Cardiac septum (tissue), 1 donor: Measurements from ENCODE around the gene GARIN1A. TPM values are rescaled to one million over a fixed set of nuclear protein-coding genes. Genes with fewer than 3 reads are reported as not detected.
"Not testable (repeated sequence)": the region's sequence is repeated elsewhere in the genome, so short reads cannot be mapped to it uniquely, and the experiment has no call there.

Experiments
- DNase-seq: peaks from one replicate; pipeline ENCODE4 v3.0.0-alpha.2; 2020; ENCODE audit warnings: low spot score
- intact Hi-C: fragments of 100-400 bp; cut with DNase I; formaldehyde crosslinking; loops from one replicate; pipeline ENCODE4 v1.14.0; 2022
- long read RNA-seq: library from polyadenylated mRNA; unstranded; transcript quantifications from one replicate; pipeline ENCODE4 v2.0.0, GENCODE V29; 2021
- total RNA-seq: library from RNA; stranded (reverse); fragmentation: NEBNext Ultra II Directional; extraction: Animal tissue kit (Norgen Biotek cat#: 25700); gene quantifications from one replicate; pipeline ENCODE4 v1.2.1, GENCODE V29; 2021
- donor health status: DM: no; HTN: no; CAD: no.

Gene GARIN1A
- 2.4 TPM for total RNA-seq
- long read RNA-seq: 0 reads

DNA sequence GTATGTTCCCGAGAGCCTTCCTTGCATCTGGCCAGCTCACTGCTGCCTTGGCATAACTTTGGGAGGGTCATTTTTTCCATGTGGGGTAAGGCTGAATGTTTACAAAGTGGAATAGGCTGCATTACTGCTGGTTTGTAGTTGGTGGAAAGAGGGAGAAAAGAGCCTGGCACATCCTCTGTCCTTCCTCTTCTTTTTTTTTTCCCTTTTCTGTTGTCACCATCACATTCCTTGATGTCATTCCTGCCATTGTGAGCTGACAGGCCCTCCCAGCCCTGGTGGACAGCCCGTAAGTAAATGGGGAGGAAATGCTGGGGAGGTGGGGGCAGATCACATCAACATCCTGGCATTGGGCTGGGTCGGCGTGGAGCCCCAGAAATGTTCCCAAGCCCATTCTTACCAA, at the start of gene GARIN1A:
Gene GARIN1A, plus strand, starts transcription at position 301 of the 400 bp plus-strand sequence. CDS start 106 bp downstream, outside the sequence.
- DNase-seq: peak; percentile 27
- intact Hi-C loops: no loop called here

DNA sequence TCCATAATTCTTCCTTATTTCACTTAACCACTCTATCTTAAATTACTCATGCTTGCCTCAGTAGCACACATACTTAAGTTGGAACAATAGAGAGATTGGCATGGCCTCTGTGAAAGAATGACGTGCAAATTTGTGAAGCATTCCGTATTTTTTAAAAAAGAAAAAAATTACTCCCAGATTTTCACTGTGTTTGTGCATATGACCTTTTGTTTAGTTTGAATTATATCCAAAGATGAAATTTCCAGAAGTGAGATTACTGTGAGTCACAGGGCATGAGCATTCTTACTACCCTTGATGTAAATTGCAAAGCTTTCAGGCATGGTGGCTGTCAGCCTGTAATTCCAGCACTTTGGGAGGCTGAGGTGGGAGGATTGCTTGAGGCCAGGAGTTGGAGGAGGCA, 45.0 kb upstream of the GARIN1A start:
- intact Hi-C loops: not testable (repeated sequence)

DNA sequence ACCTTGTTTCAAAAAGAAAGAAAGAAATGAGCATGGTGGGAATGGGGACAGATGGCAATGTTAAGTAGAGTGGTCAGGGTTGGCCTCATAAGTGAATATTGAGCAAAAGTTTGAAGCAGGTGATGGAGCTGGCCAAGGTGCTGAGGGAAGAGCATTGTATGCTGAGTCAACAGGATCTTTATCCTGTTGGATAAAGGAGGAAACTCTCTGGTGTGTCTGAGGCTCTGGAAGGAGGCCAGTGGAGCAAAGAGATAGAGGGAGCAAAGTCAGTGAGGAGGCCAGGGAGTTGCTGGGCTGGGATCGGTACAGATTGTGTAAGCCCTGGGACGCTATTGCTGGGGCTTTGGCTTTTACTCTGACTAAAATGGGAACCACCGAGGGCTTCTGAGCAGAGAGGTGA, 38.2 kb upstream of the GARIN1A start:
- intact Hi-C loops, DNase-seq: not testable (repeated sequence)

More for the DNA sequence above, 45.0 kb upstream of the GARIN1A start:
- not testable (repeated sequence) for DNase-seq

DNA sequence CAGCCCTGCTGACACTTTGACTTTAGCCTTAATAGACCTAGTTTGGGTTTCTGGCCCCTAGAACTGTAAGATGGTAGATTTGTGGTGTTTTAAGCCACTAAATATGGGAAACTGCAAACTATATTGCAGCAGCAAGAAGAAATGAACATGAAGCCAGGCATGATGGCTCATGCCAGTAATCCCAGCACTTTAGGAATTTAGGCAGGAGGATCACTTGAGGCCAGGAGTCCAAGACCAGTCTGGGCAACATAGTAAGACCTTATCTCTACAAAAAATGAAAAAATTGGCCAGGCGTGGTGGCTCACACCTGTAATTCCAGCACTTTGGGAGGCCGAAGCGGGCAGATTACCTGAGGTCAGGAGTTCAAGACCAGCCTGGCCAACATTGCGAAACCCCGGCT, 26.9 kb upstream of the GARIN1A start:
- intact Hi-C loops, DNase-seq: not testable (repeated sequence)

DNA sequence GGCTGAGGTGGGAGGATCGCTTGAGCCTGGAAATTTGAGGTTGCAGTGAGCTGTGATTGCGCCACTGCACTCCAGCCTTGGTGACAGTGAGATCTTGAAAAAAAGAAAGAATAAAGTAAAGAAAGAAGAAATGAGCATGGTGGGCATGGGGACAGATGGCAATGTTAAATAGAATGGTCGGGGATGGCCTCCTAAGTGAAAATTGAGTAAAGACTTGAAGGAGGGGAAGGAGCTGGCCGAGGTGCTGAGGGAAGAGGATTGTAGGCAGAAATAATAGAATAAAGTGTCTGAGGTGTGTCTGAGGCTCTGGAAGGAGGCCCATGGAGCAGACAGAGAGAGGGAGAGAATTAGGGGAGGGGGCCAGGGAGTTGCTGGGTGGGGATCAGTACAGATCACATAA, 26.2 kb upstream of the GARIN1A start:
- intact Hi-C loops: not testable (repeated sequence)

DNA sequence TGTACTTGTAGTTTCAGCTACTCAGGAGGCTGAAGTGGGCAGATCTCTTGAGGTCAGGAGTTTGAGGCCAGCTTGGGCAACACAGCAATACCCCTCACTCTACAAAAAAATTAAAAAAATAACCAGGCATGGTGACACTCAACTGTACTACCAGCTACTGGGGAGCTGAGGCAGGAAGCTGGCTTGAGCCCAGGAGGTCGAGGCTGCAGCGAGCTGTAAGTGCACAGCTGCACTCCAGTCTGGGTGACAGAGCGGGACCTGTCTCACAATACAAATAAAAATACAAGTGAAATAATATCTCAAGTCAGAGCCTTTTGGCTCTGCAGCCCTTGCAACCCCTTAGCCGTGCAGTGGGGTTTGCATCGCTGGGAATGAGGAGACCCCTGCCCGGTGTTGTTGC, 25.2 kb upstream of the GARIN1A start:
- DNase-seq, intact Hi-C loops: not testable (repeated sequence)

More for the DNA sequence above, 26.2 kb upstream of the GARIN1A start:
- not testable (repeated sequence) for DNase-seq

DNA sequence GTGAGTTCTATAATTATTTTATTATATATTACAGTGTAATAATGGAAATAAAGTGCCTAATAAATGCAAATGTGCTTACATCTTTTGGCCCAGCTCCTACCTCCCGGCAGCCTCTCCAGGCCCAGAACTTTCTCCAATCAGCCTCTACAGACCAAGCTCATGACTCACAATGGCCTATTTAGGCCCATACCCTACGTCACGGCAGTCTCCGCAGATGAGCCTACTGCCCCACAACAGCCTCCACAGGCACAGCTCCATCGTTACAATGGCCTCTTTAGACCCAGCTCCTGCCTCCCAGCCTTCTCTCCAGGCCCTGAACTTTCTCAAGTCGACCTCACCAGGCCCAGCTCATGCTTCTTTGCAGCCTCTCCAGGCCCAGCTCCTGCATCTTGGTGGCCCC, 21.0 kb upstream of the GARIN1A start:
- DNase-seq, intact Hi-C loops: not testable (repeated sequence)

DNA sequence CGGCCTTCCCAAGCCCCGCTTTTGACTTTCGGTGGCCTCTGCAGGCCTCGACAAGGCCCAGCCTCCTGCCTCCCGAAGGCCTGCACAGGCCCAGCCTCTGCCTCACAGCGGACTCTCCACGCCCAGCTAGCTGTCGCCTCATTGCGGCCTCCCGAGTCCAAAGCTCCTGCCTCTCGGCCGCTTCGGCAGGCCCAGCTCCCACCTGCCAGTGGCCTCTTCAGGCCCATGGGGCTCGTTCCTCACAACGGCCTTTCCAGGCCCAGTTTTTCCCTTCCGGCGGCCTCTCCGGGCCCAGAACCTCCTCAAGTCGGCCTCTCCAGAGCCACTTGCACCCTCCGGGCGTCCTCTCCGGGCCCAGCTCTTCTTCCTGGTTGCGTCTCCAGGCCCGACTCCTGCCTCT, 19.5 kb upstream of the GARIN1A start:
- DNase-seq, intact Hi-C loops: not testable (repeated sequence)

DNA sequence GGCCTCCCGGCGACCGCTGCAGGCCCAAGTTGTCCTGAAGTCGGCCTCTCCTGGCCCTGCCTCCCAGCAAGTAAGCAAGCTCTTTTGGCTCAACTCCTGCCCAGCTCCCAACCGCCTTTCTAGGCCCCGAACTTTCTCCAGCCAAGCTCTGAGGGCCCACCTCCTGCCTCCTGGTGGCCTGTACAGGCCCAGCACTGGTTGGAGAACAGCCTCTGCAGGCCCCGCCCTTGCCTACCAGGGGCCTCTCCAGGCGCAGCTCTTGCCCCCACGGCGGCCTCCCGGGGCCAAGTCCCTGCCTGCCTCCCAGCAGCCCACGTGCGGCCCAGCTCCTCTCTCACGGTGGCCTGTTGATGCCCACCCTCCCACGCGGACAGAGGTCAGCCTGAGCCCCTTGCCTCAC, 18.9 kb upstream of the GARIN1A start:
- DNase-seq, intact Hi-C loops: not testable (repeated sequence)

DNA sequence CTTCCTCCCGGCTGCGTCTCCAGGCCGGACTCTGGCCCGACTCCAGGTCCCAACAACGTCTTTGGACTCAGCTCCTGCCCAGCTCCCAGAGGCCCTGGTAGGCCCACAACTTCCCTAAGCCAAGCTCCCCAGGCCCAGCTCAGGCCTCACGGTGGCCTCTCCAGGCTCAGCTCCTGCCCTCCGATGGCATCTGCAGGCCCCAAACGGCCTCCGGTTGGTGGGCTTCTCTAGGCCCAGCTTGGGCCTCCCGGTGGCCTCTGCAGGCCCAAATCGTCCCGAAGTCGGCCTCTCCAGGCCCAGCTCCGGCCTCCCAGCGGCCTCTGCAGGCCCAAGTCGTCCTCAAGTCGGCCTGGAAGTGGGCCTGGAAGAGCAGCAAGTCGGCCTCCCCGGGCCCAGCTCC, 18.0 kb upstream of the GARIN1A start:
- DNase-seq, intact Hi-C loops: not testable (repeated sequence)

DNA sequence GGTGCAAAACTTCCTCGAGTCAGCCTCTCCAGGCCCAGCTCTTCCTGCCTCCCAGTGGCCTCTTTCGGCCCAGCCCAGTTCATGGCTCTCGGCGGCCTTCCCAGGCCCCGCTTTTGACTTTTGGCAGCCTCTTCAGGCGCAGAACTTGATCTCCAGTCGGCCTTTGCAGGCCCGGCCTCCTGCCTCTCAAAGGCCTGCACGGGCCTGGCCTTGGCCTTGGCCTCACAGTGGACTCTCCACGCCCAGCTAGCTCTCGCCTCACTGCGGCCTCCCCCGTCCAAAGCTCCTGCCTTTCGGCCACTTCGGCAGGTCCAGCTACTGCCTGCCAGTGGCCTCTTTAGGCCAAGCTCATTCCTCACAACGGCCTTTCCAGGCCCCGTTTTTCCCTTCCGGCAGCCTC, 17.6 kb upstream of the GARIN1A start:
- DNase-seq, intact Hi-C loops: not testable (repeated sequence)

DNA sequence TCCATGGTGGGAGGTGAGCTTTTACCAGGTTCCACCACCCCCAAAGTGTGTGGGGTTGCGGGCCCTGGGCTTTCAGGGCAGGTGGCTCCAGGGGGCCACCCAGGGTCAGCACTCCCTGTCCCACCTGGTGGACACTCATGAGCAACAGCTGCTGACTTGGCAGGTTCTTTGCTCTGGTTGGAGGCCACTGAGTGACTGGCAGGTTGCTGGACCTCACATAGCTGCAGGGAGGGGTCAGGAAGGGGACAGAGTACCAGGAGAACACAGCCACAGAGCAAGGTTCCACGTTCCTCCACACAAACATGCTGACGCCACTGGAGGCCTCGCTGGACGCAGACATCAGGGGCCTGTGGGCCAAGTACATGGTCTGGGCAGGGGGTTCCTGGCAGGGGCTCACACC, 13.7 kb upstream of the GARIN1A start:
- DNase-seq, intact Hi-C loops: not testable (repeated sequence)

DNA sequence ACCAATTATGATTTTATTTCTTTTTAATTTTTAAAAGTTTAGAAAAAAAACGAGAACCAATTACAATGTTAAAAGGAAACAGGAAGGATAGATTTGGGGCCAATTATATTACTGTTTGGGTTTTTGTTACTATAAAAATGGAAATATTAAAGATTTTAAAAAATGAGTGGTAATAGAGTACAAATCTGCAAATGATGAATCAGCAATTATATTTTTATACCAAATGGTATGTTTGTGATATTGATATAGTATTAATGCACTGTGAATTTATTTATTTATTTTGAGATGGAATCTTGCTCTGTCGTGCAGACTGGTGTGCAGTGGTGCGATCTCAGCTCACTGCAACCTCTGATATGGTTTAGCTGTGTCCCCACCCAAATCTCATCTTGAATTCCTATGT, 11.5 kb upstream of the GARIN1A start:
- DNase-seq: no peak
- intact Hi-C loops: no loop called here

DNA sequence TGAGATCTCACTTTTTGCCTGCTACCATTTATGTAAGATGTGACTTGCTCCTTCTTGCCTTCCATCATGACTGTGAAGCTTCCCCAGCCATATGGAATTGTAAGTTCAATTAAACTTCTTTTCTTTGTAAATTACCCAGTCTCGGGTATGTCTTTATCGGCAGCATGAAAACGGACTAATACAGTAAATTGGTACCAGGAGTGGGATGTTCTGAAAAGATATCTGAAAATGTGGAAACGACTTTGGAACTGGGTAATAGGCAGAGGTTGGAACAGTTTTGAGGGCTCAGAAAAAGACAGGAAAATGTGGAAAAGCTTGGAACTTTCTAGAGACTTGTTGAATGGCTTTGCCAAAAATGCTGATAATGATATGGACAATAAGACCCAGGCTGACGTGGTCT, 10.6 kb upstream of the GARIN1A start:
- intact Hi-C loops: no loop called here
- no peak for DNase-seq

DNA sequence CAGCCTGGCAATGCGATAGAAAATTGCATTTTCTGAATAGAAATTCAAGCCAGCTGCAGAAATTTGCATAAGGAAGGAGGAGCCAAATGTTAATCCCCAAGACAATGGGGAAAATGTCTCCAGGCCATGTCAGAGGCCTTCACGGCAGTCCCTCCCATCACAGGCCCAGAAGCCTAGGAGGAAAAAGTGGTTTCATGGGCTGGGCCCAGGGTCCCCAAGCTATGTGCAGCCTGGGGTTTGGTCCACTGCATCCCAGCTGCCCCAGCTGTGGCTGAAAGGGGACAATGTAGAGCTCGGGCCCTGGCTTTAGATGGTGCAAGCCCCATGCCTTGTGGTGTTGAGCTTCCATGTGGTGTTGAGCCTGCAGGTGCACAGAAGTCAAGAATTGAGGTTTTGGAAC, 10.0 kb upstream of the GARIN1A start:
- intact Hi-C loops: no loop called here

DNA sequence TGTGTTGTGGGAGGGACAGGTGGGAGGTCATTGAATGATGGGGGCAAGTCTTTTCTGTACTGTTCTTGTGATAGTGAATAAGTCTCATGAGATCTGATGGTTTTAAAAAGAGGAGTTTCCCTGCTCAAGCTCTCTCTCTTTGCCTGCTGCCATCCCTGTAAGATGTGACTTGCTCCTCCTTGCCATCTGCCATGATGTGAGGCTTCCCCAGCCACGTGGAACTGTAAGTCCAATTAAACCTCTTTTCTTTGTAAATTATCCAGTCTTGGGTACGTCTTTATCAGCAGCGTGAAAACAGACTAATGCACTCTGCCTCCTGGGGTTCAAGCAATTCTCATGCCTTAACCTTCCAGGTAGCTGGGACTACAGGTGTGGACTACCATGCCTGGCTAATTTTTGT, 8.9 kb upstream of the GARIN1A start:
- DNase-seq, intact Hi-C loops: not testable (repeated sequence)

More for the DNA sequence above, 10.0 kb upstream of the GARIN1A start:
- DNase-seq: no peak

DNA sequence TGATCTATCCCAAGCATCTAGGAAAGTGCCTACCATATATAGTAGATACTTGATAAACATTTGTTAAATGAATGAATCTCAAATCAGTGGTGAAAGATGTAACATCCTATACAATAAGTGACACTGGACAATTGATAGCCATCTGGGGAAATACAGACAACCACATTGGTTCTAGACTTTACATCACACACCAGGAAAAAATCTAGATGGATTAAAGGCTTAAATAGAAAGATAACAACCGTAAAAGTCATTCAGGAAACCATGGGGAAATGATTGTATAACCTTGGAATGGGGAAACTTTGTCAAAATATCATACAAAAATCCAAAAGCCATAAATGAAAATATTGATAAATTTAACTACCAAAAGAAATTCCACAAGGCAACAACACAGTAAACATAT, 7.0 kb upstream of the GARIN1A start:
- intact Hi-C loops: no loop called here
- no peak for DNase-seq

DNA sequence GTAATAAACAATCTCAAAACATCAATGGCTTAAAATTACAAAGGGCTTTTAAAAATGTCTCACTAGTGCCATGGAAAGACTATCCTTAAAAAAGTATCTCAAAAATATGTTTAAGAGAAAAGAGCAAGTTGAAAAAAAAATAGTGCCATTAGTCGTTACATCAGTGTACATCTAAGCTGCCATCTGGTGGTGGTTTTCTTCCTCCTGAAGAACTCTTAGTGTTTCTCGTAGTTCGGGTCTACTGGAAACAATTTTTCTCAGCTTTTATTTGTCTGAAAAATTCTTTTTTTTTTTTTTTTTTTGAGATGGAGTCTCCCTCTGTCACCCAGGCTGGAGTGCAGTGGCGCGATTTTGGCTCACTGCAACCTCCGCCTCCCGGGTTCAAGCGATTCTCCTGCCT, 5.9 kb upstream of the GARIN1A start:
- intact Hi-C loops: no loop called here
- no peak for DNase-seq

DNA sequence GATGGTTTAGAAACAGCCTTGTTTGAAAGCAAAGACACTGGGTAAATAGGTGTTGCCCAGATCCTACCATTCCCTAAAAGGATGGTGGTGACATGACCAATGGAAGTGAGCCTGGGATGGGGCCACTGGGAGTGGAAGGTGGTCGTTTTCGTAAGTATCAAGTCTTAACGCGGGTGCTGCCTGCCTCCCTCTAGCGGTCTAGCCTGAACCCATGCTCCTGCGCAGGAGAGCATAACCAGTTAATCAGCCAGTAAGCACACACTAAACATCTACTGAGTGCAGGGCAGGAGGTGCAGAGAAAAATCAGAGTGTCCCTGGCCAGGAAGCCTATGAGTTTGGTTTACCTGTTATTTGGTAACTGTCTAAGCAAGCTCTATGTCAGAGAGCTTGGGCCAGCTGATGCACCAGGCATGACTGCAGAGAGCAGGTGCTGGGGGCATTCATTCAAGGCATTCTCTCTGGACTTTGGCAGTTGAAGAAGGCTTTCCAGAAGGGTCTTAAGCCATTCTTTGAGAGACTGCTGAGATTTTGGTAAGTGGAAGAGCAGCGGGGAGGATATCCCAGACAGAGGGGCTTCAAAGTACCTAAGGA, 930 bp downstream of the GARIN1A start:
- intact Hi-C loops: no loop called here
- DNase-seq: no peak

DNA sequence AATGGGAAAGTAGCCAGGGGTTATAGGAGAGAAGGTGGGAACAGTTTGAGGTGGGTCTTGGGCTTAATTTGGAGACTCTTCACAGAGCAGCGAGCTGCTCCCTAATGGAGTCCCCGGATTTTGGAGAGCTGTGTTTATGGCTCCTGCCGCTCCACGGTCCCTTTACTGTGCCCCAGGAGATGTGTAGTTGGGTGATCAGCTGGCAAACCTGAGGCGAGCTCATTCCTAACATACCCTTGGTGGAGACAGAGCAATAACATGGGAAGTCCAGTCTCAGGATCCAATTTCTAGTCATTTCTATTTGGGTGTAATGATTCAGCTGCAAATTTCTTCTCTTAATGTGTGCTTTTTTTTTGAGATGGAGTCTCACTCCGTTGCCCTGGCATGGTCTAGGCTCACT, 1.5 kb downstream of the GARIN1A start:
- intact Hi-C loops: no loop called here
- no peak for DNase-seq

DNA sequence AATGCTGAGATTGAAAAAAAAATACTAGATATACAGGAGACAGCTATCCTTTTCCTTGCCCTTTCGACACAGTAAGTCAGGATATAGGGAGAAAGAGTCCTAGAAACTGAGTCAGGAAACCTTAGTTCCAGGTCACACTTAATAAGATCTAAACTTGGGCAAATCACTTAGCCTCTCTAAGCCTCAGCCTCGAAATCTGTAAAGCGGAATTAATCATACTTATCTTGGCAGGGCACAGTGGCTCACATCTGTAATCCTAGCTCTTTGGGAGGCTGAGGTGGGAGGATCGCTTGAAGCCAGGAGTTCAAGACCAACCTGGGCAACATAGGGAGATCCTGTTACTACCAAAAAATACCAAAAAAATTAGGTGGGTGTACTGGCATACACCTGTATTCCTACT, 4.6 kb downstream of the GARIN1A start:
- intact Hi-C loops: no loop called here
- DNase-seq: no peak

DNA sequence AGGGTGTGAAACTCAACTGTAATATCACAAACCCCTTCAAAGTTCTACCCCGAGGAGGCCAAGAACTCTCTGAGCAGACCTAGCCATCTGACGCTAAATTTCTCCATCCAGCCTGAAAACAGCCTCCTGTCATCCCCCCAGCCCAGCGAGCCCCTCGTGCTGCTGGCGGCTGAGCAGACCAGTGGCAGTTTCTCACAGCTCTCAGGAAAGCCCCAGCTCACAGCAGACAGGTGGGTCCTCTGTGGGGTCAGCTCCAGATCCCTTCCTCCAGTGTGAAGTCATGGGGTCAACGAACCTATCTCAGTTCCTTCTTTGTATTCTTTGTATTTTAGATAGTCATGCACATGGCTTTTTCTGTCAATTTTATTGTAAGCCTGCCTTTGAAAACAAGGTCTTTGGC, 7.8 kb downstream of the GARIN1A start:
- intact Hi-C loops: no loop called here
- DNase-seq: no peak
